H9 (cell line): ENCODE measurements around the gene ABCC4. TPM values are rescaled to one million over a fixed set of nuclear protein-coding genes. Genes with fewer than 3 reads are reported as not detected.

Source experiments
- DNase-seq: peaks from one replicate; pipeline ENCODE4 v3.0.0-alpha.2; 2017
- H2AFZ ChIP-seq: one replicate; pipeline ENCODE4 v1.6.1; 2013; ENCODE audit warnings: mild to moderate bottlenecking, low read length, control low read depth, moderate library complexity
- H2AK5ac ChIP-seq: 2 replicates; pipeline ENCODE4 v1.6.1; 2013; ENCODE audit warnings: low read length, control low read depth, mixed read lengths; ENCODE audit not compliant: insufficient read length
- H2BK120ac ChIP-seq: one replicate; pipeline ENCODE4 v1.6.1; 2013; ENCODE audit warnings: low read depth, mild to moderate bottlenecking, low read length, control low read depth, inconsistent platforms; ENCODE audit not compliant: poor library complexity, severe bottlenecking
- H2BK12ac ChIP-seq: 2 replicates; pipeline ENCODE4 v1.6.1; 2013; ENCODE audit warnings: low read length, control low read depth, mixed read lengths, low read depth; ENCODE audit not compliant: insufficient read length
- H2BK15ac ChIP-seq: 2 replicates; pipeline ENCODE4 v1.6.1; 2013; ENCODE audit warnings: low read depth, low read length, control low read depth
- H2BK20ac ChIP-seq: one replicate; pipeline ENCODE4 v1.6.1; 2013; ENCODE audit warnings: low read depth, mild to moderate bottlenecking, low read length, control low read depth, inconsistent platforms; ENCODE audit not compliant: poor library complexity, severe bottlenecking
- H2BK5ac ChIP-seq: 2 replicates; pipeline ENCODE4 v1.6.1; 2013; ENCODE audit warnings: low read length, control low read depth, mixed read lengths; ENCODE audit not compliant: insufficient read length
- H3K14ac ChIP-seq: 2 replicates; pipeline ENCODE4 v1.6.1; 2013; ENCODE audit warnings: low read length, control low read depth; ENCODE audit not compliant: insufficient read depth
- H3K18ac ChIP-seq: 2 replicates; pipeline ENCODE4 v1.6.1; 2013; ENCODE audit warnings: low read depth, mild to moderate bottlenecking, mixed read lengths, low read length, control low read depth; ENCODE audit not compliant: insufficient read length
- H3K23ac ChIP-seq: 2 replicates; pipeline ENCODE4 v1.6.1; 2013; ENCODE audit warnings: low read length, control low read depth, mixed read lengths, low read depth; ENCODE audit not compliant: insufficient read length
- H3K23me2 ChIP-seq: 2 replicates; pipeline ENCODE4 v1.6.1; 2013; ENCODE audit warnings: low read depth, mild to moderate bottlenecking, mixed read lengths, low read length, control low read depth; ENCODE audit not compliant: insufficient read length, poor library complexity, severe bottlenecking
- H3K27ac ChIP-seq: 2 replicates; pipeline ENCODE4 v1.5.1; 2013; ENCODE audit warnings: low read length, control low read depth, mixed read lengths, low read depth; ENCODE audit not compliant: insufficient read length
- H3K27me3 ChIP-seq: 2 replicates; pipeline ENCODE4 v1.6.1; 2013; ENCODE audit warnings: low read length, control low read depth, inconsistent platforms; ENCODE audit not compliant: insufficient read depth
- H3K4ac ChIP-seq: 2 replicates; pipeline ENCODE4 v1.6.1; 2013; ENCODE audit warnings: low read depth, mild to moderate bottlenecking, control low read depth, inconsistent platforms, low read length, moderate library complexity
- H3K4me1 ChIP-seq: 2 replicates; pipeline ENCODE4 v1.6.1; 2013; ENCODE audit warnings: low read length, control low read depth, inconsistent platforms; ENCODE audit not compliant: insufficient read depth
- H3K4me2 ChIP-seq: 2 replicates; pipeline ENCODE4 v1.6.1; 2013; ENCODE audit warnings: low read length, control low read depth, mixed read lengths; ENCODE audit not compliant: insufficient read length, insufficient read depth
- H3K56ac ChIP-seq: 2 replicates; pipeline ENCODE4 v1.6.1; 2013; ENCODE audit warnings: low read depth, mild to moderate bottlenecking, mixed read lengths, low read length, control low read depth; ENCODE audit not compliant: insufficient read length
- H3K79me1 ChIP-seq: 2 replicates; pipeline ENCODE4 v1.6.1; 2013; ENCODE audit warnings: low read depth, mild to moderate bottlenecking, moderate library complexity, low read length, control low read depth, inconsistent platforms; ENCODE audit not compliant: insufficient read depth, poor library complexity, severe bottlenecking
- H3K79me2 ChIP-seq: 2 replicates; pipeline ENCODE4 v1.6.1; 2013; ENCODE audit warnings: low read length, control low read depth, inconsistent platforms; ENCODE audit not compliant: insufficient read depth
- H3K9ac ChIP-seq: 2 replicates; pipeline ENCODE4 v1.6.1; 2013; ENCODE audit warnings: low read length, control low read depth, mixed read lengths; ENCODE audit not compliant: insufficient read length; ENCODE audit errors: extremely low read depth
- H3K9me3 ChIP-seq: one replicate; pipeline ENCODE4 v1.6.1; 2013; ENCODE audit warnings: low read depth, low read length, inconsistent platforms; ENCODE audit not compliant: control insufficient read depth
- H3T11ph ChIP-seq: one replicate; pipeline ENCODE4 v1.6.1; 2013; ENCODE audit warnings: mild to moderate bottlenecking, low read length, control low read depth, inconsistent platforms
- H4K20me1 ChIP-seq: one replicate; pipeline ENCODE4 v1.6.1; 2013; ENCODE audit not compliant: control insufficient read depth, insufficient read length, insufficient read depth
- H4K5ac ChIP-seq: 2 replicates; pipeline ENCODE4 v1.6.1; 2013; ENCODE audit warnings: low read depth, mild to moderate bottlenecking, mixed read lengths, low read length, control low read depth; ENCODE audit not compliant: insufficient read length
- H4K8ac ChIP-seq: replicated peaks from 2 replicates; pipeline ENCODE4 v1.6.1; 2013; ENCODE audit warnings: low read length, control low read depth, mixed read lengths, low read depth; ENCODE audit not compliant: insufficient read length
- H4K91ac ChIP-seq: 2 replicates; pipeline ENCODE4 v1.6.1; 2013; ENCODE audit warnings: low read depth, mild to moderate bottlenecking, moderate library complexity, mixed read lengths, low read length, control low read depth; ENCODE audit not compliant: insufficient read length
- H3K27ac Mint-ChIP-seq, 3 experiments: 2 replicates in 2 of 3; 3 replicates in 1 of 3; pipeline ENCODE4 v1.8.0; 2020 to 2021; ENCODE audit warnings: mixed read lengths in 3 of 3, mild to moderate bottlenecking in 1 of 3, moderate library complexity in 1 of 3
- H3K27me3 Mint-ChIP-seq: 2 replicates; pipeline ENCODE4 v1.8.0; 2021; ENCODE audit warnings: low read depth, mild to moderate bottlenecking, moderate library complexity, mixed read lengths
- H3K36me3 Mint-ChIP-seq, 3 experiments: 2 replicates in 2 of 3; 3 replicates in 1 of 3; pipeline ENCODE4 v1.8.0; 2020 to 2021; ENCODE audit warnings: low read depth in 3 of 3, mixed read lengths in 3 of 3; ENCODE audit not compliant: insufficient read depth in 1 of 3
- H3K4me1 Mint-ChIP-seq, 2 experiments: 2 replicates each; pipeline ENCODE4 v1.8.0; 2020; ENCODE audit warnings: mixed read lengths in 2 of 2
- H3K4me3 Mint-ChIP-seq, 2 experiments: 2 replicates in 1 of 2; 3 replicates in 1 of 2; pipeline ENCODE4 v1.8.0; 2020 to 2021; ENCODE audit warnings: mild to moderate bottlenecking in 2 of 2, mixed read lengths in 2 of 2, moderate library complexity in 1 of 2
- H3K9me3 Mint-ChIP-seq, 2 experiments: 2 replicates in 1 of 2; 3 replicates in 1 of 2; pipeline ENCODE4 v1.8.0; 2020; ENCODE audit warnings: mild to moderate bottlenecking in 2 of 2, mixed read lengths in 2 of 2, moderate library complexity in 1 of 2
- CTCF ChIP-seq: fragments of 200-600 bp; sonication (generic); conservative IDR thresholded peaks from 3 replicates; pipeline ENCODE4 v1.8.0; 2021; ENCODE audit warnings: antibody characterized with exemption, mild to moderate bottlenecking
- WGBS: extraction: QIAGEN DNeasy Blood & Tissue Kit; methylation state at CpG from one replicate; pipeline ENCODE4 v1.1.7; 2013; ENCODE audit warnings: missing lambda C conversion rate, low lambda C conversion rate, mixed read lengths; ENCODE audit not compliant: insufficient read length; ENCODE audit errors: extremely low coverage; 5-methylcytosine and 5-hydroxymethylcytosine counted together
- total RNA-seq: library from RNA; stranded (reverse); gene quantifications from 2 replicates; pipeline ENCODE4 v1.2.1, GENCODE V29; 2021

ABCC4 gene
- total RNA-seq, 1 experiment from 2014 or later: 5.9 TPM

DNA sequence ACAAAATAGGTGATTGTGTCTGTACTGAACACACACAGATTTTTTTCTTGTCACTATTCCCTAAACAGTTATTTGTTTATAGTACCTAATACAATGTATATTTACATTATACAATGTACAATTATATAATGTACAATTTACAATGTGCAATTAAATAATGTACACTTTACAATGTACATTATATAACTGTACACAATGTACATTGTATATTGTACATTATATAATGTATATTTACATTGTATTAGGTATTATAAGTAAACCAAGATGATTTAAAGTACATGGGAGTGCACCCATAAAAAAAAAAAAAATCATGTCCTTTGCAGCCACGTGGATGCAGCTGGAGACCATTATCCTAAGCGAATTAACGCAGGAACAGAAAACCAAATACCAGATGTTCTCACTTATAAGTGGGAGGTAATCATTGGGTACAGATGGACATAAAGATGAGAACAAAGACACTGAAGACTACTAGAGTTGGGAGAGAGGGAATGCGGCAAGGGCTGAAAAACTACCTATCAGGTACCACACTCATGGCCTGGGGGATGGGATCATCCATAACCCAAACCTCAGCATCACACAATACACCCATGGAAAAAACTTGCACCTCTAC is 68.1 kb downstream of the ABCC4 start:
- H3T11ph ChIP-seq: no peak overlapping the region
- Mint-ChIP-seq H3K27me3 (no peaks in the 10 kb centered on the region), H3K27ac (no peak overlapping the region), H3K4me1 (peaks cover 9 to 12% of the 10 kb centered on the region in 2 experiments; a peak in 3 of 4 replicates), H3K4me3 (no peak overlapping the region), H3K9me3 (no peaks in the 10 kb centered on the region), H3K36me3 (peaks cover 0 to 2% (median 0%) of the 10 kb centered on the region in 3 experiments; a peak in 1 of 7 replicates)
- no peak overlapping the region for H2AK5ac ChIP-seq
- H2BK5ac ChIP-seq: no peak overlapping the region
- H3K4me1 ChIP-seq: no peaks in the 10 kb centered on the region
- no peak overlapping the region for H2BK120ac ChIP-seq
- no peaks in the 10 kb centered on the region for H3K27me3 ChIP-seq
- H2BK15ac ChIP-seq: no peak overlapping the region
- H2BK12ac ChIP-seq: no peak overlapping the region
- no peak overlapping the region for H3K4me2 ChIP-seq
- no peak overlapping the region for H2AFZ ChIP-seq
- H4K20me1 ChIP-seq: no peaks in the 10 kb centered on the region
- H3K18ac ChIP-seq: no peak overlapping the region
- no peak overlapping the region for H4K8ac ChIP-seq
- no peak overlapping the region for H4K5ac ChIP-seq
- no peaks in the 10 kb centered on the region for H3K79me1 ChIP-seq
- H4K91ac ChIP-seq: no peak overlapping the region
- H3K4ac ChIP-seq: no peak overlapping the region
- no peak for TF ChIP-seq CTCF
- WGBS: no CpG with 5 or more reads among the region's 4 CpGs
- H3K27ac ChIP-seq: no peak overlapping the region
- no peak overlapping the region for H3K56ac ChIP-seq
- H3K23me2 ChIP-seq: no peaks in the 10 kb centered on the region
- no peak overlapping the region for H3K9ac ChIP-seq
- no peak overlapping the region for H3K14ac ChIP-seq
- H3K79me2 ChIP-seq: no peaks in the 10 kb centered on the region
- no peak overlapping the region for H3K23ac ChIP-seq
- no peak for DNase-seq
- no peak overlapping the region for H2BK20ac ChIP-seq
- no peaks in the 10 kb centered on the region for H3K9me3 ChIP-seq
